Occipital lobe (tissue), 2 donors: Measurements from ENCODE around the gene ELF1. TPM values are rescaled to one million over a fixed set of nuclear protein-coding genes. Genes with fewer than 3 reads are reported as not detected.
"Not testable (repeated sequence)": the region's sequence is repeated elsewhere in the genome, so short reads cannot be mapped to it uniquely, and the experiment has no call there.

Experiments
- DNase-seq: peaks from one replicate; lab custom pipeline; 2025; lab: John Stamatoyannopoulos, UW
- total RNA-seq: library from RNA; depleted of rRNA; stranded (reverse); fragments of >200 nt; gene quantifications from one replicate; pipeline ENCODE4 v1.2.3, GENCODE V29; 2014

Gene ELF1
- total RNA-seq, 1 donor from 2014 or later: 11.9 TPM

DNA sequence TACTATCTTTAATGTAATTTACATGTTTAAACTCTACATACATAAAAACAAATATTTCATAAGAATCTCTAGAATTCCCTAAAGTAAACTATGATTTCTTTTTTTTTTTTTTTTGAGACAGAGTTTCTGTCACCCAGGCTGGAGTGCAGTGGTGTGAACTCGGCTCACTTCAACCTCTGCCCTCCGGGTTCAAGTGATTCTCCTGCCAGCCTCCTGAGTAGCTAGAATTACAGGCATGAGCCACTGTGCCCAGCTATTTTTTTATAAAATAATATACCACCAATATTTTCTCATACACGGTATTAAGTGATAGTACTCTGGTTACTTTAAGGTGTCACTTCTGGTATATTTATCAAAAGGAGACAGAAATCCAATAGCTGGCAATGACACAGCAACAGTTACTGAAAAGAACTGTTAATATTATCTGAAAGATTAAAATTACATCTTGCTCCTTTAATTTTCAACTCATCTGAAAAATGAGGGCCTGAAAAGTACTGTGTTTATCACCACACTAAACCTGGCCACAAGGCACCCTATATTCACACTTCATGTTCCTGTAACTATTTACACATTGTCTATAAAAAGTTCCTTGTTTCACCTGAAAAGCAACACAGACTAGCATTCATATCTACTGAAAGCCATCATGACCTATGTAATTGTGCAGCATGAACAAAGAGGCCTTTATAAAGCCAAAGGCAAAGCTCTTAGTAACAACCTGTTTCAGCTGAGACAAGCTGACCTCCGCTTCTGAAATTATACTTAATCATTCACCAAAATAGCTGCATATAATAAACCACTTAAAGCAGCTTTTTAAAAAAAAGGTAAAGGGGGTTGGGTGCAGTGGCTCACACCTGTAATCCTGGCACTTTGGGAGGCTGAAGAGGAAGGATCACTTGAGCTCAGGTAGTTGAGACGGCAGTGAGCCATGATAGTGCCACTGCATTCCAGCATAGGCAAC is 123.6 kb downstream of the ELF1 start:
- DNase-seq: no peak

DNA sequence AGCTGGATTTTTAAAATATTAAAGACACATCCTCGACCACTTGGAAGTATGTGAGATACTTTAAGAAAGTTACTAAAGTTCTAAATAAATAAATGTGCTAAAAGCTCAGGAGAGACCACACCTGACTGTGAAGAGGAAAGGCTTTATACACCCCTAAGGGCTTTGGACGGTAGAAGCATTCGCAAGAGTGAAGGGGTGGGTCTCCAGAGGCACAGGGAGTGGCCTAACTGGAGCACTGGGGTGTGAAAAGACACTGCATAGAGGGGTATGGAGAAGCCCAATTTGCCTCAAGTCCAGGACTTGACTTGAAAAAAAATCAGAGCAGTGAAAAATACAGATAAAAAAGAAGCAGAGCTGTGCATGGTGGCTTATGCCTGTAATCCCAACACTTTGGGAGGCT is 125.5 kb downstream of the ELF1 start:
- not testable (repeated sequence) for DNase-seq

DNA sequence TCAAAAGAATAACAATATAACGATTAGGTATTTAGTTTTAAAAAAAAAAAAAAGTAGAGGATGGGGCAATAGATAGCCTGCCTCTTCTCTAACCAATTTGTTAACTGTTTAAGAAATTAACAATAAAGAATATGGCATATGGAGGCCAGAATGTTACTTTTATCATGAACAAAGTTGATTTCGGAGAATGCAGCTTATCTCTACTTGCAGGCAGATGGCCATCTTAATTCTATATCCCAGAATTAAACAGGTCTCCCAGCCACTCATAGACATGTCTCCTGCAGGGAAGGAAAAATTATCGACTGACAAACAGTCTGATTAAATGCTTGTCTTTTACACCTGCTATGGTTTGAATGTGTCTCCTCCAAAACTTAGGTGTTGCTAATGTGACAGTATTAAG is 133.1 kb downstream of the ELF1 start:
- DNase-seq: no peak

DNA sequence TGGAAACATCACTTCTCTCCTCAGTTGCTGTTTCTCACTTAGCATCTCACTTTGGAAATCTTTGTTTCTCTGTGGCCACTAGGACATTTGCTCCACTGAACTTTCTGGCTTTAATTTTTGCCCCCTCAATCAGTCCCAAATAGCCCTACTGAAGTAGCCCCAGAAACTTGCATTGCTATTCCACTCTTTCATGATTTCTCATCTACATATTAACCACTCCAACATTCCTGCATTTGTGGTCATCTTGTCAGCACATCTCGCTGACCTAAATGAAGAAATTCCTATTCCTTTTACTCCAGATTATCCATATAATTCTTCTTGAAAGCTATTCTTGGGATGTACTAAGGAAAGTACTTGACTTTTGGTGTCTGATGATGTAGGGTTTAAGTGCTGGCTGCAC is 134.9 kb downstream of the ELF1 start:
- not testable (repeated sequence) for DNase-seq

Other genes with a start within 250 kb of the ELF1 start
- 30.9 TPM for gene MRPS31, start 248.1 kb downstream of the ELF1 start, total RNA-seq
- gene SLC25A15, start 229.7 kb downstream of the ELF1 start, total RNA-seq: 21.1 TPM
- 12.2 TPM for gene WBP4, start 42.2 kb upstream of the ELF1 start, total RNA-seq
- 99.0 TPM for gene KBTBD6, start 113.5 kb upstream of the ELF1 start, total RNA-seq
- 56.6 TPM for gene KBTBD7, start 175.3 kb upstream of the ELF1 start, total RNA-seq
- gene MTRF1, start 244.3 kb upstream of the ELF1 start, total RNA-seq: 21.2 TPM